ENCODE data around the gene CADPS2. TPM values are rescaled to one million over a fixed set of nuclear protein-coding genes. Genes with fewer than 3 reads are reported as not detected.

The CADPS2 gene
- total RNA-seq, 1 donor from 2014 or later = 0.22 TPM

DNA sequence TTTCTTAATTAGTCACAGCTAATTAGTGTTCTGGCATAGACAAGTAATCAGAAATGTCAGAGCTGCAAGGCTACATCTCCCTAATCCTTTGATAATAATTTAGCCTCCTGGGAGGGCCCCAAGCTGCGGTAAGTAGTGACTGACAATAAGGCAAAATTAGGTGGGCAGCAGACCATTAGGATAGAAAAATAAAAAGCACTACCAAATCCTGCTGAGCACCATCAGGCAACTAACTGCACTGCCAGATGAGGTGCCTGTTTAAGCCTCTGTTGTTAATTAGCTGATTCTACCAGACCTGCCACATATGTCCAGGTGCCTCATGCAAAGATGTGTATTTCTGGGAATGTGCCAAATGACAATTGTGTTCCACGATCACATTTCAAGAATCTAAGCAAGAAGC is 549.2 kb downstream of the CADPS2 start:
- Mint-ChIP-seq H3K27me3 (ENCODE audit: unreplicated experiment) (peaks cover 3% of the 10 kb centered on the region), H3K4me1 (ENCODE audit: low read depth, unreplicated experiment) (peaks cover 10% of the 10 kb centered on the region), H3K36me3 (ENCODE audit: unreplicated experiment) (no peaks in the 10 kb centered on the region), H3K4me3 (ENCODE audit: unreplicated experiment) (no peak overlapping the region), H3K27ac (ENCODE audit: unreplicated experiment) (no peak overlapping the region), H3K9me3 (ENCODE audit: unreplicated experiment) (no peaks in the 10 kb centered on the region)
- no peak for DNase-seq
- TF ChIP-seq, protein P1, sequence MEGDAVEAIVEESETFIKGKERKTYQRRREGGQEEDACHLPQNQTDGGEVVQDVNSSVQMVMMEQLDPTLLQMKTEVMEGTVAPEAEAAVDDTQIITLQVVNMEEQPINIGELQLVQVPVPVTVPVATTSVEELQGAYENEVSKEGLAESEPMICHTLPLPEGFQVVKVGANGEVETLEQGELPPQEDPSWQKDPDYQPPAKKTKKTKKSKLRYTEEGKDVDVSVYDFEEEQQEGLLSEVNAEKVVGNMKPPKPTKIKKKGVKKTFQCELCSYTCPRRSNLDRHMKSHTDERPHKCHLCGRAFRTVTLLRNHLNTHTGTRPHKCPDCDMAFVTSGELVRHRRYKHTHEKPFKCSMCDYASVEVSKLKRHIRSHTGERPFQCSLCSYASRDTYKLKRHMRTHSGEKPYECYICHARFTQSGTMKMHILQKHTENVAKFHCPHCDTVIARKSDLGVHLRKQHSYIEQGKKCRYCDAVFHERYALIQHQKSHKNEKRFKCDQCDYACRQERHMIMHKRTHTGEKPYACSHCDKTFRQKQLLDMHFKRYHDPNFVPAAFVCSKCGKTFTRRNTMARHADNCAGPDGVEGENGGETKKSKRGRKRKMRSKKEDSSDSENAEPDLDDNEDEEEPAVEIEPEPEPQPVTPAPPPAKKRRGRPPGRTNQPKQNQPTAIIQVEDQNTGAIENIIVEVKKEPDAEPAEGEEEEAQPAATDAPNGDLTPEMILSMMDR (IDR thresholded peaks at IDR 0.05; ENCODE audit: partially characterized antibody, unreplicated experiment) = no peak

- H3K27ac Mint-ChIP-seq (ENCODE audit: unreplicated experiment) = no peak overlapping the region
- H3K27me3 Mint-ChIP-seq (ENCODE audit: unreplicated experiment) = peaks cover 3% of the 10 kb centered on the region
- no peaks in the 10 kb centered on the region for H3K36me3 Mint-ChIP-seq (ENCODE audit: unreplicated experiment)
- H3K9me3 Mint-ChIP-seq (ENCODE audit: unreplicated experiment) = no peaks in the 10 kb centered on the region
- peaks cover 4% of the 10 kb centered on the region for H3K4me1 Mint-ChIP-seq (ENCODE audit: low read depth, unreplicated experiment)
- TF ChIP-seq, protein P1 (IDR thresholded peaks at IDR 0.05; ENCODE audit: partially characterized antibody, unreplicated experiment) = no peak
- H3K4me3 Mint-ChIP-seq (ENCODE audit: unreplicated experiment) = no peak overlapping the region
- no peak for DNase-seq
These were observed 557.0 kb downstream of the CADPS2 start for GRCh38 chr7:122329145-122329802.

GRCh38 chr7:122327969-122328368 is 558.3 kb downstream of the CADPS2 start:
- no peak overlapping the region for H3K4me3 Mint-ChIP-seq (ENCODE audit: unreplicated experiment)
- peaks cover 3% of the 10 kb centered on the region for H3K27me3 Mint-ChIP-seq (ENCODE audit: unreplicated experiment)
- DNase-seq = no peak
- H3K4me1 Mint-ChIP-seq (ENCODE audit: low read depth, unreplicated experiment) = peaks cover 4% of the 10 kb centered on the region
- no peak overlapping the region for H3K27ac Mint-ChIP-seq (ENCODE audit: unreplicated experiment)
- TF ChIP-seq, protein P1 (IDR thresholded peaks at IDR 0.05; ENCODE audit: partially characterized antibody, unreplicated experiment) = no peak
- H3K36me3 Mint-ChIP-seq (ENCODE audit: unreplicated experiment) = no peaks in the 10 kb centered on the region
- no peaks in the 10 kb centered on the region for H3K9me3 Mint-ChIP-seq (ENCODE audit: unreplicated experiment)

- Mint-ChIP-seq H3K27ac (ENCODE audit: unreplicated experiment) (no peak overlapping the region), H3K4me3 (ENCODE audit: unreplicated experiment) (peak overlapping the region; percentile 81), H3K4me1 (ENCODE audit: low read depth, unreplicated experiment) (peaks cover 10% of the 10 kb centered on the region), H3K36me3 (ENCODE audit: unreplicated experiment) (peaks cover 4% of the 10 kb centered on the region), H3K27me3 (ENCODE audit: unreplicated experiment) (peaks cover 22% of the 10 kb centered on the region), H3K9me3 (ENCODE audit: unreplicated experiment) (peaks cover 14% of the 10 kb centered on the region)
- peak; percentile 62 for DNase-seq
- TF ChIP-seq, protein P1 (IDR thresholded peaks at IDR 0.05; ENCODE audit: partially characterized antibody, unreplicated experiment) = no peak
These were observed 569.5 kb downstream of the CADPS2 start for GRCh38 chr7:122316467-122317388.
